CD4-positive, alpha-beta T cell treated with Interleukin-15 for 4 hours (primary cell): ENCODE measurements around the gene RGS6.
A peak's percentile ranks its signal among the peaks of the same experiment; 100 is the strongest.

ENCODE experiments used
- DNase-seq: peaks from one replicate; pipeline ENCODE4 v3.0.0-alpha.2; 2020; ENCODE audit warnings: low spot score

The RGS6 gene

DNA sequence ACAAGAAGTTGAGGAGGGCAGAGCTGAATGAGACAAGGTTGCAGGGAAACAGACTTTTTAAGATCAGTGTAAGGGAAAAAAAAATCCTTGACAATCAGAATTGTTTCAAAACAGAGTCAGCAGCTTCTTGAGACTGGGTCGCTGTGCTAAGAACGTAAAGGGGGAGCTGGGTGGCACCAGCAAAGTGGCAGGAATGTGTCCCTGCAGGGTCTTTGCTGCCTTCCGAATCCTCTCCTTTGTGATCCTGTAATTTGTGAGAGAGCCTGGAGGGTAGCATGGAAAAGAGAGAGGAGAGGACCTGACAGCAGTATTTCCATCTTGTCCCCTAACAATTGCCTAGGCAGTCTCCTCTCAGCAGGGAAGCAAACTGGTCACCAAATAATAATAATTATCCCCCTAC, 472.8 kb downstream of the RGS6 start:
- no peak for DNase-seq

DNA sequence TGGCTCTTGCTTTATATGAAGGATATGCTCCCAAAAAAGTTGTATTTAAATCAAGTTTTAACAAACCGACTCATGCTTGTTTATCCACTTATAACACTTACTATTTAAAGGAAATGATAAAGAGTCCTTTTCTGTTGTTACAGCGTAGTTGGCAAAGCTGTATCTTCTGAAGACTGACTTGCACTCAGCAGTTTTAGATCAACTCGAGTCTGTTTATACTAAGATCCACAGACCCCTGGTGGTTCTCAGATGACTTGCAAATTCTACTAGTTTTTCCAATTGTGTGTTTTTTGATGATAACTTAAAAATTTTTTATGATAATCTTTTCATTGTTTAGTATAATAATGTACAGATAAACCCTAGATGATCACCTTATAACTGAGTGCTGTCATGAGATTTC, 475.8 kb downstream of the RGS6 start:
- no peak for DNase-seq

DNA sequence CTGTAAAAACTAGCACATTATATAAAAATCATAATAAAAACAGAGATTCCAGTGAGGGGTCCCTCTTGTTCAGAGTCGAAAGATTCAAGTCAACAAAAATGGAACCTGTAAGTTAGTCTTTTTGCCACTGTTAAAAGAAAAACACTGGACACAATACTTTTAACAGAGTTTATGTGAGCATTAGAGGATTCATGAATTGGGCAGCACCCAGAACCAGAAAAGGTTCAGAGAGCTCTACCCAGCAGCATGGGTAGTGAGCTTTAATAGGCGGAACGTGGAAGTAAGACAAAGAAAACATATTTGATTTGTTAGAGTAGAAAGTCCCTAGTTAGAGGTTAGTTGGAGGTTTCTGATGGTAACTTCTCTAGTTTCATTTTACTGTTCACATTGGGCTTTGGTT, 476.8 kb downstream of the RGS6 start:
- DNase-seq = no peak

GRCh38 chr14:72416081-72416849, 484.0 kb downstream of the RGS6 start:
- DNase-seq = no peak

DNA sequence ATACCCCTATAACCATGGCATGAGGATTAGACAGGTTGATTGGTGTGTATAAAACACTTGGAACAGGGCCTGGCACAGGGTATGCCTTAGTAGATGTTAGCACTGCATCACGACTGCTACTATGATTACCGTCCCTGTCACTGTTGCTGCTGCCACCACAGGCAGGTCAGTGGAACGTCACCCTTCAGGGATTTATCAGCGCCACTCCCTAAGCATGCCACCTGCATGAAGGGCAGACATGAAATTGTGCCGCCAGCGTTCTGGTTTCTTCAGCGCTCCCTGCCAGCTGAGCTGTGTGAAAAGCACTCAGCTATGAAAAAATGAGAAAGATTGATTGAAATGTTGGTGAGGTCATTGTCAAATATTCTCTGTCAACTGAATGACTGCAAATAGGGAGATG, 484.7 kb downstream of the RGS6 start:
- no peak for DNase-seq

GRCh38 chr14:72418806-72419205, 486.6 kb downstream of the RGS6 start:
- no peak for DNase-seq

GRCh38 chr14:72419226-72419775, 487.1 kb downstream of the RGS6 start:
- no peak for DNase-seq

- DNase-seq = peak; percentile 60
These were observed 488.7 kb downstream of the RGS6 start for GRCh38 chr14:72420749-72421474.

DNA sequence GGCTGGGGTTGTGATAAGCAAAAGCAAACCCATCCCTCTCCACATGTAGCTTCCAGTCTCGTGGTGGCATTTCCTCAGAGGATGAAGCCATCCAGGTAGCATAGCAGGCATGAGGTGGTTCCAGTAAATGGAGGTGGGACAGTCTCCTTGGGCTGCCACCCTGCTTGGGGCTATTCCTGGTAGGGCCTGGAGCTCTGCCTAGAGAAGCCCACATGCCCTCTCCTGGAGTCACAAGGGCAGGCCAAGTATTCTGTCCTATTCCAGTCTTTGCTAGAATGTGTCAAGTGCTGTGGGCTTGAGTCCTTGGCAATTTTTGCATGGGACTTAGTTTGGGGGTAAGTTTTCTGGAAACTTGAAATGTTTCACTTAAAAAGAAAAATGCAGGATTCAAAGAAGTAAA, 491.7 kb downstream of the RGS6 start:
- DNase-seq = no peak

DNA sequence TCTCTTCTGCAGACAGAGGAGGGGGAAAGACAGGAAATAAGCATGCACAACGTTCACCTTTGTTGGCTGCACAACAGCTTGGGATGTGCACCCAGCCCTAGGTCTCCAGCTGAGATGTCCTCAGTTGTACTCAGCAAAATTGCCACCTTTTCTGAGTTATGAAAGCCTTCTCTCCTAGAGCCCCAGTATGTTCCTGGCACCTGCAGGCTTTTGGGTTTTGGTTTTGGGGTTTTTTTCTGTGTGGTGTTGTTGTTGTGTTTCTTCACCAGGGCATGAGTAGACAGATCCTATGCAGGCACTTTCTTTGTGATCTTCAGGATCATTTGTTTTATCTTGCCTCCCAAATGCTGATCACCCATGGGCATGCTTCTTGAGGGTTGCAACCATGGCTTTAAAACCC, 498.2 kb downstream of the RGS6 start:
- no peak for DNase-seq

- DNase-seq = no peak
These were observed 500.5 kb downstream of the RGS6 start for GRCh38 chr14:72432748-72433147.

DNA sequence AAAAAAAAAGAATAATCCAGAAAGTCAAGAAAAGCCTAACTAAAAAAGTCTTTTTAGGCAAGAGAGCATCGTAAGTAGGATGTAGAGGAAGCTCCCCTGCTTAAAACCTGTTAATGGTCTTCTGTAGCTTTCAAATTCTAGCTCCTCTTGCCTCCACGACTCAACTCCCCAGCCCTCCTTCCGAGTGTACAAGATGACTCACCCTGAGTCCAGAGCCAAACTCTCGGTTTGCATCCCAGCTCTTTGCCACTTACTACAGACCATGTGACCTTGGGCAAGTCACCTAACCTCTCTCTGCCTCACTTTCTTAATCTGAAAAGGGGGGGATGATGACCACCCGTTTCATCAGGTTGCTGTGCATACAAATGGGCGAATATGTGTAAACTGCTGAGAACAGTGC, 501.3 kb downstream of the RGS6 start:
- DNase-seq = no peak

- no peak for DNase-seq
These were observed 502.6 kb downstream of the RGS6 start for GRCh38 chr14:72434856-72435255.

DNA sequence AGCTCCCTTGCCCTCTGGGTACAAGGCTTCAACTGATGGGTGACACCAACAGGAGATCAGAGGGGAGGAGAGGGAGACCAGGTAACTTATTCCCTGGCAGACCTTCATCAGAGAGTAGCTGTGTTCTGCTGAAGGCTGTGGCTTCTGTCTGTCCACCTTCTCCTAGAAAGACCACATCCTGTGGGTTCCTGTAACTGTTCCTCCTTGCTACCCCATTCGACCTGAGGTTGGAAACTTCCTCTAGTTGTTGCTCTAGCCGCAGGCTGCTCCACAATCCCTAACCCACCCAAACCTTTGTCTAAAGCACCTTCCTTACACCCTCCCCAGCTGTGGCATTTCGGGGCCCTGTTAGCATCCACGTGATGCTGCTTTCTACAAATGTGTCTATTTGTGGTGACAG, 507.5 kb downstream of the RGS6 start:
- no peak for DNase-seq

- DNase-seq = no peak
These were observed 511.0 kb downstream of the RGS6 start for GRCh38 chr14:72443256-72443655.

DNA sequence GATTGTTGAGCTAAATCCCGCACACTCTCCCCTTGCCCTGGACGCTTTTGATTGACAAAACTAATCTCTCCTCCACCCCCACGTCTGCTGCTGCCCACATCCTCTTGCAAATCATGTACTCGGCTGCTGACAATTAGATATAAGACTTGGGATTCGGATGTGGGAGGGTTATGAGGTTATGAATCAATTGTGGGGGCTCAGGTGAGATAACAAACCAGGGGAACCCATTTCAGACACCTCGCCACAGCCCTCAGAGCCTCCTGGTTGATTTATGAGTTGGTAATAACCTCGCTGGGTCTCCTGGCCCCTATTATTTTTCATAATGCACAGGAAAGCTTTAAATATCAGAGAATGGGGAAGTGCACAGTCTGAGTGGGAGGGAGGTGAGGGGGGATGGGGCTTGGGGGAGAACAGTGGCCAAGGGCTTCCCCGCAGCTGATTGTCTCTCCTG, 511.8 kb downstream of the RGS6 start:
- DNase-seq = peak; percentile 17

DNA sequence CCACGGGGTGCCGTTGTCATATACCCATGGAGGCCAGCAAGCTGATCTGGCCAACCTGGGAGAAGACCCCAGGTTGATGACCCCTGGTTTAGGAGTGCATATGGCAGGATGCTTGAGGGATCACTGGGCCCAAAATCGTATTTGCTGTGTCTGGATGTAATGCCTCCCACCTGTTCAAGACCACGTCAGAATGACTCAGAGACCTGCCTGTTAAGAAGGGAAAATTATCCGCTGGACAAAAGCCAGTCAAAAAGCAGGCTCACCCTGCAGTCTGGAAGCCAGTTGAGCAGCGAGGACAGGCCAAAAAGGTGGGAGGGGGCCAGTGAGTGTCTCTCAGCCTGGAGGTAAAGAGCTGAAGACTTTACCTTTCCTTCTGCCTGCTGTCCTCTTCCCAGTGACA, 512.5 kb downstream of the RGS6 start:
- no peak for DNase-seq

DNA sequence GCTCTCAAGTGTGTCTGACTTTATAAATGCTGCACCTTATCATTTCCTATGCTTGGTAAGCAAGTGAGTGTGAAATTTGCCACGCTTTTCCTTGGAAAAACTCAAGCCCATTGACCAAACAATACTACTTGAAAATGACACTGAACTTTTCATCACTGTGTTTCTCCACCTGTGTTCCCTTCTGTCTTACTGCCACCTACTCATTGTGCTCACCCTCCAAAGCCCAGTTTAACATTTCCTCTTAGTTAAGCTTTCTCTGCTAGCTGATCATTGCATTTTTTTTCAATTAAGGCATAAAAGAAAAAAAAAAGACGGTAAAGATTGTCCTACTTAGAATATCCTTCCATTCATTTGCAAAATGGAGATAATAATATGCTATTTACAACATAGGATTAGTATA, 516.0 kb downstream of the RGS6 start:
- DNase-seq = no peak

DNA sequence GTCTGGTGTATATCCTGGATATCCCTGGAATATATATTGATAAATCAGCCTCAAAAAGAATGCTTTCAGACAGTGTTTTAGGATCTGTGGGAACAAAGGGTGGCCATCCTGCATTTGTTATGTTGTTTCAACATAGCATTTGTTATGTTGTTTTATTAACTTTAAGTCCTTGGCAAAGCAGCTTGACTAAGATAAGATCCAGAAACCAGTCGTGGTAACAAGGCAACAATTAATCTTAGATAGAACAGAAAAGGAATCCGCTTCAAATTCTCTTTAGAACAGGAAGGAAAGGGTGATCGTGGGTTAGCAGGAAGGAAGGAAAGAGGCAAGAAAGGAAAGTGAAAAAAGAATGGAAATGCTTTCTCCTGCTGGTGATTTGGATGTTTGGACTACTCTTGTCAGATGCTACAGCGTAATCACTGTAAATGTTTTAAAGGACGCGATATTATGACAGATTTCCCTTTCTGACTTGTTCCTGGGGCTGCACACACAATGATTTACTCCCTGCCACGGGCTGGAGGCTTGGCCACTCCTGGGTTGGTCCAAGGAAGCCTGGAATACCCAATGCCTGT, 518.3 kb downstream of the RGS6 start:
- no peak for DNase-seq

DNA sequence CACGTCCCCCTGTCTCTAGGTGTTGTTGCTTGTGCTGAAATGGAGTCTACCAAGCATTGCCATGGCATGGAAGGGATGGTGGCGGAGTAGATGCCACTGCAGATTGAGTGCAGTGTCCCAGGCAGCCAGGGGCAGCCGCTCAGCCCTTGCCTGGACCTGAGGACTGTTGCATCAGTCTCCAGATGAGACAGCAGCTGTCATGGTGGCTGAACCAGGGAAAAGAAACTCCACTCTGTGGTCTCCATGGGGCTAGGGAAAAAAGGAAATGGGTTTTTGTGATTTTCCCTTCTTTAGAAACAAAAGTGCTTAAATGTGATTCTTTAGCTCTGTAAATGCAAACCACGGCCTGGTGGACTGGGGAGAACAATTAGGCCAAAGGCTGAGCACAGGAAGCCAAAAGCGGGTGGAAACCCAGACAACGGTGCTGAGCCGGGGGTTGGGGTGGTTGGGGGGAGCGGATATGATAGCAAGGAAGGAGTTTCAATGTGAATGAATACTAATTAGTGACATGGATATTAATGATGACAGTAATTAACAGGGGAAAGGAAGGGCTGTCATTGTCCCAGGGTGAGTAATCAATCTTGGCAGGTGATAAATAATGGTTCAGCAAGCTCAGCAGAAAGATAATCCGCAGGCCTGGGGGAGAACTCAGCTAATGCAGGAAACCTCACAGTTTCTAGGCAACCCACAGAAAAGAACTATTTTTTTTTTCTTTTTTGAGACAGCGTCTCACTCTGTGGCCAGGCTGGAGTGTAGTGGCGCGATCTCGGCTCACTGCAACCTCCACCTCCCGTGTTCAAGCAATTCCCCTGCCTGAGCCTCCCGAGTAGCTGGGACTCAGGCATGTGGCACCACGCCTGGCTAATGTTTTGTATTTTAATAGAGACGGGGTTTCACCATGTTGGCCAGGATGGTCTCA, 519.1 kb downstream of the RGS6 start:
- peak; percentile 68 for DNase-seq

GRCh38 chr14:72452774-72453173, 520.5 kb downstream of the RGS6 start:
- DNase-seq = no peak
